ENCODE data around the gene KRT80.

GRCh38 chr12:52207106-52207505 is 15.3 kb upstream of the KRT80 start:
- TF ChIP-seq CTCF (optimal IDR thresholded peaks at IDR 0.05 in 1 of 3, IDR thresholded peaks at IDR 0.05 in 1 of 3, conservative IDR thresholded peaks at IDR 0.05 in 1 of 3; ENCODE audit: extremely low read depth in 1 of 3, insufficient read depth in 2 of 3, low read length in 3 of 3) (no peak), EZH2 (IDR thresholded peaks at IDR 0.05; ENCODE audit: low read length) (no peak)
